DOHH2 (cell line): ENCODE results near the gene RNU5D-1.

ENCODE experiments used
- CTCF ChIP-seq: fragments of 200-600 bp; sonication (generic); IDR thresholded peaks from one replicate; pipeline ENCODE4 v1.5.1; 2014; ENCODE audit warnings: antibody characterized with exemption, mild to moderate bottlenecking, low read depth, low read length; ENCODE audit not compliant: poor library complexity, severe bottlenecking
- EZH2phosphoT487 ChIP-seq: fragments of 200-600 bp; sonication (generic); IDR thresholded peaks from 2 replicates; pipeline ENCODE4 v1.6.1; 2017; ENCODE audit warnings: borderline replicate concordance, mild to moderate bottlenecking, antibody characterized with exemption, low read length, moderate library complexity, mixed read lengths

- TF ChIP-seq CTCF = no peak
- TF ChIP-seq EZH2phosphoT487 = no peak
Measured at GRCh38 chr1:44735992-44736391, 5.0 kb upstream of the RNU5D-1 start.
